Hematopoietic multipotent progenitor cell treated with erythropoietin and hydrocortisone succinate and interleukin-3 and kit ligand, for 8 days (in vitro differentiated cells): ENCODE results near the gene SOX30.

Source experiments
- DNase-seq: peaks from one replicate; pipeline ENCODE4 v3.0.0-alpha.2; 2015

Gene SOX30

GRCh38 chr5:157607371-157608161 lies 44.7 kb downstream of the SOX30 start:
- peak; percentile 75 for DNase-seq

- no peak for DNase-seq
These were observed 46.2 kb downstream of the SOX30 start for GRCh38 chr5:157606046-157606445.

GRCh38 chr5:157603333-157604190 lies 48.7 kb downstream of the SOX30 start:
- no peak for DNase-seq

GRCh38 chr5:157602505-157602904 lies 49.7 kb downstream of the SOX30 start:
- no peak for DNase-seq

GRCh38 chr5:157600252-157600651 lies 52.0 kb downstream of the SOX30 start:
- no peak for DNase-seq

GRCh38 chr5:157599565-157599964 lies 52.7 kb downstream of the SOX30 start:
- no peak for DNase-seq

GRCh38 chr5:157598350-157598936 lies 53.8 kb downstream of the SOX30 start:
- no peak for DNase-seq

- no peak for DNase-seq
These were observed 55.0 kb downstream of the SOX30 start for GRCh38 chr5:157597277-157597676.

GRCh38 chr5:157596487-157596886 lies 55.8 kb downstream of the SOX30 start:
- DNase-seq = no peak

GRCh38 chr5:157594675-157595459 lies 57.4 kb downstream of the SOX30 start:
- DNase-seq = no peak

GRCh38 chr5:157594257-157594656 lies 58.0 kb downstream of the SOX30 start:
- no peak for DNase-seq

GRCh38 chr5:157593052-157593757 lies 59.0 kb downstream of the SOX30 start:
- DNase-seq = no peak

GRCh38 chr5:157592594-157592993 lies 59.6 kb downstream of the SOX30 start:
- DNase-seq = no peak

- no peak for DNase-seq
These were observed 61.8 kb downstream of the SOX30 start for GRCh38 chr5:157590478-157590877.

GRCh38 chr5:157584628-157585027 lies 67.6 kb downstream of the SOX30 start:
- no peak for DNase-seq

GRCh38 chr5:157582731-157583620 lies 69.3 kb downstream of the SOX30 start:
- no peak for DNase-seq

- no peak for DNase-seq
These were observed 70.3 kb downstream of the SOX30 start for GRCh38 chr5:157581901-157582300.

GRCh38 chr5:157578079-157578780 lies 74.0 kb downstream of the SOX30 start:
- DNase-seq = no peak

GRCh38 chr5:157576678-157577077 lies 75.6 kb downstream of the SOX30 start:
- no peak for DNase-seq
